ENCODE data around the gene EEF1AKMT3.

Gene EEF1AKMT3

GRCh38 chr12:57821474-57822214, 49.2 kb downstream of the EEF1AKMT3 start:
- DNase-seq, result no peak

DNA sequence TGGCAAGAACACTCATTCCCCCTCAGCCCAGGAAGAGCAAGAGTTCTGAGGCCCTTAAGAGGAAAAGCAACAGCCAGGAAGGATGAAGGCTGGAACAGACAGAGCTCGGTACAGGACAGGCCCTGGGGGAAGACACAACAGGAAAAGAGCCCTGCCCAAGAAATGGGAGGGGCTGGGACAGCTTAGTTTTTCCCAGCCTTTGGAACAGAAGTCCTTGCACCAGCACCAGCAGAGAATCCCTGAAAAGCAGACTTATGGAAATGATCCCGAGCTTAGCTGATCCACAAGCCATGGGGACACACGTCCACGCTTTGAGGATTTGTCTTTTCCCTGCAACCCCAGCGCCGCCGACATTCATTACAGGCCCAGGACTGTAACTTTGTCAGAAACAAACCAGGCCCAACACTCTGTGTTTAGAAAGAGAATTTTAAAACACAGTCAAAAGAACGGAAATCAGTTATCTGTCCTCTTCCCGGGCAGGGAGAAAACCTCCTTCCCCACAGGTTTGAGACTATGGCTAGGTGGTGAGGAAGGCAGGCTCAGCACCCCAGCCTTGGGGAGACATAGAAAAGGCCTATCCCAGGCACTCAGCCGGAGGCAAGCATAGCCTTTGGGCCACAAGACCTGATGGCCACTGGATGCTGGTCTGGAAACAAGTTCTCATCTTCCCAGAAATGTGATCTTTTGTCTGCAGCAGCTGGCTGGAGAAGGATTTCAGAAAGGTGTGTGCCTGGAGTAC, 50.1 kb downstream of the EEF1AKMT3 start:
- no peak for DNase-seq

DNA sequence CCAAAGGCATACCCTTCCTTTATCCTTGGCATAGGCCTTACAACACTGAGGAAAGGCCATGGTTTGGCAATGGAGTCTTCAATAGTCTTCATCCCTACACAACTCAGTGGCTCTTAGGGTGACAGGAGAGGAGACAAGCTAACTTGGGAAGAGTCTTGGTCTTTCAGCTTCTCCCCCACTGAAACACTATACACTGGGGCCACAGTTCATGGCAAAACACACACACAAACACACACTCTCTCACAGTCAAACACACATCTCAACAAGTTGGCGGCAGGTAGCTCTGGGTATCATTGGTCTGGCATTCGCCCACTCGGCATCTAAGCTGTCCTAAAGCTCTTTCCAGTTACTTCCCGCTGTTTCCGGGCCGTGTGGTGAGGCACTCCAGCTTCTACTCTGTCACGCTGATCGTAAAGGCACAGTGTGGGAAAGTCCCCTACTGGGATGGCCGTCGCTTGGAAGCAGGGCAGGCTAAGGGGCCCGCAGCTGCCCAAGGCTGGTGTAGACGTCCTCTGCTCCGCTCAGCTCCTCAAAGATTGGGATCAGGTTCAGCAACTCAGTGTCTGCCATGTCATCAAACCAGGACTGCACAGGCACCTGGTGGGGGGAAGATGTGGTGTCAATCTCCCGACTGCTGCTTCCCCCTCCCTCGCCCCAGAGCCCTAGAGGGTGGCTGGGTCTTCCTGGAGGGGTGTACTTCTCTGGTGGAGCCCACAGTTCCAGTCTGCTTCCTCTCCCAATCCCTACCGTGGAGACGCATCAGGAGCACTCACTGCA, 50.9 kb downstream of the EEF1AKMT3 start:
- no peak for DNase-seq

DNA sequence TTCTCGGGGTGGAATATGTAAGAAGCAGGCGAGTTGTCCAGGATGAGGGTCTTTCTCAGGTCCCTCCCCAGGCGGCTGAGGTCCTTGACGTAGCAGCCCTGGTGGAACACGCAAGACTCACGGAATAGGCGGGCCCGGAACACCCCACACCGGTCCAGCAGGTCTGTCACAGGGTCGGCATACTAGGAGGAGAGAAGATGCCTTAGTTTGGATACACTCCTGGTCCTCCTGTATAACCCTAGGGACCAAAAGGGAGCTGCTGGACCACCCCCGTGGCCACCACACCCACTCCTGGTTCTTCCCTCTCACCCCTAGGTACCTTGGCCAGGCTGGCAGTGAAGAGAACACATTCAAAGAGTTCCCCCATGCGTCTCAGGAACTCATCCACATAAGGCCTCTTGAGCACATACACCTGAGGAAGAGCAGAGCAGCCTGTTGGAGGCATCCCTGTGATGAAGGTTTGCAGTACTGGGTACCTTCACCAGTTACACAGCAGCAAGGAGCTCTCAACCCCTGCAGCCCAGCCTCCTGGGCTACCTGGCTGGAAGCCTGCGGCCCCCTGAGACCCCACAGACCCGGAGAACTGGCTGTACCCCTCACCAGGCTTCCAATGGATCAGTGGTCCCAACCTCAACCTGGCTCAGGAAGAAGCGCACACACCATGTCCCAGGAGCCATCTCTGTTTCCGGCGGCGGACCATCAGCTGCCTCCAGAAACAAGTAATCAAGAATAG, 51.7 kb downstream of the EEF1AKMT3 start:
- DNase-seq, result no peak

GRCh38 chr12:57825451-57825850, 53.0 kb downstream of the EEF1AKMT3 start:
- DNase-seq, result no peak

GRCh38 chr12:57826400-57826799, 54.0 kb downstream of the EEF1AKMT3 start:
- no peak for DNase-seq

GRCh38 chr12:57826966-57827365, 54.6 kb downstream of the EEF1AKMT3 start:
- no peak for DNase-seq

DNA sequence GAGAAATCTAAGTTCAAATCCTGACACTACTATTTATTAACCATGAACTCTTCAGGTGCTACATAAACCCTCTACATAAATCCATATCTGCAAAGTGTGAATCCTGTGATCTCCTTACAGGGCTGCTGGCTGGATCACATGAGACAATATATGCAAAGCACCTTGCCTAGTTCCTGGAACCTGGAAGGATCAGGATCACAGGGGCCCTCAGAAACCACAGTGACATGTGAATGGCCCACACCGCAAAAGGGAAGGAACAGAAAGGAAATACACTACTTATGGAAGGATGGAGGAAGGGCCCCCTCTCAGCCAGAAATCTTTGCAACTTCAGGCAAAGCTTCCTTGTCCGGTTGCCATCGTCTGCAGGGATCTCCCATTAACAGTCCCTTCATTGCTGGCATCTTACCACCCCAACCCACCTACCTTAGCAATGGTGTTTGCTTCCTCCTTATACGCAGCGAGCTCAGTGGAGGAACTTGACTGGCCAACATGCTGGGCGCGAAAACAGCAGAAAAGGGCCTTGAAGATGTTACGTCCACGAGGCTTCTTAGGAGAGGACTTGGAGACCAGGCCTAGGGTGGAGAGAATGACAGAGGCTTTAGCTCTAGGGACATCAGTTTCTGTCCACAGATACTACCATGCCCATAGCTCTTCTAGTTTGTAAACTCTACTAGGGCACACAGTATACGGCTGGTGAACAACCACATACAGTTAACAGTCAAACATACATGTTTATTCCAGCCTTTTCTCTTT, 56.8 kb downstream of the EEF1AKMT3 start:
- no peak for DNase-seq

DNA sequence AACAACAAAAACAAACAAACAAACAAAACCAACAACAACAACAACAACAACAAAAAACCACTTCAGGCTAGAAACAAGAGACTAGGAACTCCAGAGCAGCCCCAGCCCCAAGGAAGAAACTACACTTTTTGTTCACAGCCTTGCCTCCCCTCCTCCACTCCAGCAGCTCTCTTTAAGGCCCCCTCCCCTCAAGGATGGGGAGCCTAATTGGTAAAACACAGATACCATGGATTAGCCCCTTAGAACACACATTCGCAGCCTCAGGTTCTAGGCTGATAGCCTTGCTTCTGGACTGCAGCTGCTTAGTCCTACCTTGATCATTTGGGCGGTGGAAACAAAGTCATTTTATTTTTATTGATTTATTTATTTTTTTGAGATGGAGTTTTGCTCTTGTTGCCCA, 58.0 kb downstream of the EEF1AKMT3 start:
- no peak for DNase-seq

All from NCI-H2227 treated with DMSO at 0.1 percent for 48 hours (cell line).